H9 (cell line): Measurements from ENCODE around the gene OGA. TPM values are rescaled to one million over a fixed set of nuclear protein-coding genes. Genes with fewer than 3 reads are reported as not detected.

Source experiments
- DNase-seq: peaks from one replicate; pipeline ENCODE4 v3.0.0-alpha.2; 2017
- H2AFZ ChIP-seq: one replicate; pipeline ENCODE4 v1.6.1; 2013; ENCODE audit warnings: mild to moderate bottlenecking, low read length, control low read depth, moderate library complexity
- H2AK5ac ChIP-seq: 2 replicates; pipeline ENCODE4 v1.6.1; 2013; ENCODE audit warnings: low read length, control low read depth, mixed read lengths; ENCODE audit not compliant: insufficient read length
- H2BK120ac ChIP-seq: one replicate; pipeline ENCODE4 v1.6.1; 2013; ENCODE audit warnings: low read depth, mild to moderate bottlenecking, low read length, control low read depth, inconsistent platforms; ENCODE audit not compliant: poor library complexity, severe bottlenecking
- H2BK12ac ChIP-seq: 2 replicates; pipeline ENCODE4 v1.6.1; 2013; ENCODE audit warnings: low read length, control low read depth, mixed read lengths, low read depth; ENCODE audit not compliant: insufficient read length
- H2BK15ac ChIP-seq: 2 replicates; pipeline ENCODE4 v1.6.1; 2013; ENCODE audit warnings: low read depth, low read length, control low read depth
- H2BK20ac ChIP-seq: one replicate; pipeline ENCODE4 v1.6.1; 2013; ENCODE audit warnings: low read depth, mild to moderate bottlenecking, low read length, control low read depth, inconsistent platforms; ENCODE audit not compliant: poor library complexity, severe bottlenecking
- H2BK5ac ChIP-seq: 2 replicates; pipeline ENCODE4 v1.6.1; 2013; ENCODE audit warnings: low read length, control low read depth, mixed read lengths; ENCODE audit not compliant: insufficient read length
- H3K14ac ChIP-seq: 2 replicates; pipeline ENCODE4 v1.6.1; 2013; ENCODE audit warnings: low read length, control low read depth; ENCODE audit not compliant: insufficient read depth
- H3K18ac ChIP-seq: 2 replicates; pipeline ENCODE4 v1.6.1; 2013; ENCODE audit warnings: low read depth, mild to moderate bottlenecking, mixed read lengths, low read length, control low read depth; ENCODE audit not compliant: insufficient read length
- H3K23ac ChIP-seq: 2 replicates; pipeline ENCODE4 v1.6.1; 2013; ENCODE audit warnings: low read length, control low read depth, mixed read lengths, low read depth; ENCODE audit not compliant: insufficient read length
- H3K23me2 ChIP-seq: 2 replicates; pipeline ENCODE4 v1.6.1; 2013; ENCODE audit warnings: low read depth, mild to moderate bottlenecking, mixed read lengths, low read length, control low read depth; ENCODE audit not compliant: insufficient read length, poor library complexity, severe bottlenecking
- H3K27ac ChIP-seq: 2 replicates; pipeline ENCODE4 v1.5.1; 2013; ENCODE audit warnings: low read length, control low read depth, mixed read lengths, low read depth; ENCODE audit not compliant: insufficient read length
- H3K27me3 ChIP-seq: 2 replicates; pipeline ENCODE4 v1.6.1; 2013; ENCODE audit warnings: low read length, control low read depth, inconsistent platforms; ENCODE audit not compliant: insufficient read depth
- H3K4ac ChIP-seq: 2 replicates; pipeline ENCODE4 v1.6.1; 2013; ENCODE audit warnings: low read depth, mild to moderate bottlenecking, control low read depth, inconsistent platforms, low read length, moderate library complexity
- H3K4me1 ChIP-seq: 2 replicates; pipeline ENCODE4 v1.6.1; 2013; ENCODE audit warnings: low read length, control low read depth, inconsistent platforms; ENCODE audit not compliant: insufficient read depth
- H3K4me2 ChIP-seq: 2 replicates; pipeline ENCODE4 v1.6.1; 2013; ENCODE audit warnings: low read length, control low read depth, mixed read lengths; ENCODE audit not compliant: insufficient read length, insufficient read depth
- H3K56ac ChIP-seq: 2 replicates; pipeline ENCODE4 v1.6.1; 2013; ENCODE audit warnings: low read depth, mild to moderate bottlenecking, mixed read lengths, low read length, control low read depth; ENCODE audit not compliant: insufficient read length
- H3K79me1 ChIP-seq: 2 replicates; pipeline ENCODE4 v1.6.1; 2013; ENCODE audit warnings: low read depth, mild to moderate bottlenecking, moderate library complexity, low read length, control low read depth, inconsistent platforms; ENCODE audit not compliant: insufficient read depth, poor library complexity, severe bottlenecking
- H3K79me2 ChIP-seq: 2 replicates; pipeline ENCODE4 v1.6.1; 2013; ENCODE audit warnings: low read length, control low read depth, inconsistent platforms; ENCODE audit not compliant: insufficient read depth
- H3K9ac ChIP-seq: 2 replicates; pipeline ENCODE4 v1.6.1; 2013; ENCODE audit warnings: low read length, control low read depth, mixed read lengths; ENCODE audit not compliant: insufficient read length; ENCODE audit errors: extremely low read depth
- H3K9me3 ChIP-seq: one replicate; pipeline ENCODE4 v1.6.1; 2013; ENCODE audit warnings: low read depth, low read length, inconsistent platforms; ENCODE audit not compliant: control insufficient read depth
- H3T11ph ChIP-seq: one replicate; pipeline ENCODE4 v1.6.1; 2013; ENCODE audit warnings: mild to moderate bottlenecking, low read length, control low read depth, inconsistent platforms
- H4K20me1 ChIP-seq: one replicate; pipeline ENCODE4 v1.6.1; 2013; ENCODE audit not compliant: control insufficient read depth, insufficient read length, insufficient read depth
- H4K5ac ChIP-seq: 2 replicates; pipeline ENCODE4 v1.6.1; 2013; ENCODE audit warnings: low read depth, mild to moderate bottlenecking, mixed read lengths, low read length, control low read depth; ENCODE audit not compliant: insufficient read length
- H4K8ac ChIP-seq: replicated peaks from 2 replicates; pipeline ENCODE4 v1.6.1; 2013; ENCODE audit warnings: low read length, control low read depth, mixed read lengths, low read depth; ENCODE audit not compliant: insufficient read length
- H4K91ac ChIP-seq: 2 replicates; pipeline ENCODE4 v1.6.1; 2013; ENCODE audit warnings: low read depth, mild to moderate bottlenecking, moderate library complexity, mixed read lengths, low read length, control low read depth; ENCODE audit not compliant: insufficient read length
- H3K27ac Mint-ChIP-seq, 3 experiments: 2 replicates in 2 of 3; 3 replicates in 1 of 3; pipeline ENCODE4 v1.8.0; 2020 to 2021; ENCODE audit warnings: mixed read lengths in 3 of 3, mild to moderate bottlenecking in 1 of 3, moderate library complexity in 1 of 3
- H3K27me3 Mint-ChIP-seq: 2 replicates; pipeline ENCODE4 v1.8.0; 2021; ENCODE audit warnings: low read depth, mild to moderate bottlenecking, moderate library complexity, mixed read lengths
- H3K36me3 Mint-ChIP-seq, 3 experiments: 2 replicates in 2 of 3; 3 replicates in 1 of 3; pipeline ENCODE4 v1.8.0; 2020 to 2021; ENCODE audit warnings: low read depth in 3 of 3, mixed read lengths in 3 of 3; ENCODE audit not compliant: insufficient read depth in 1 of 3
- H3K4me1 Mint-ChIP-seq, 2 experiments: 2 replicates each; pipeline ENCODE4 v1.8.0; 2020; ENCODE audit warnings: mixed read lengths in 2 of 2
- H3K4me3 Mint-ChIP-seq, 2 experiments: 2 replicates in 1 of 2; 3 replicates in 1 of 2; pipeline ENCODE4 v1.8.0; 2020 to 2021; ENCODE audit warnings: mild to moderate bottlenecking in 2 of 2, mixed read lengths in 2 of 2, moderate library complexity in 1 of 2
- H3K9me3 Mint-ChIP-seq, 2 experiments: 2 replicates in 1 of 2; 3 replicates in 1 of 2; pipeline ENCODE4 v1.8.0; 2020; ENCODE audit warnings: mild to moderate bottlenecking in 2 of 2, mixed read lengths in 2 of 2, moderate library complexity in 1 of 2
- WGBS: extraction: QIAGEN DNeasy Blood & Tissue Kit; methylation state at CpG from one replicate; pipeline ENCODE4 v1.1.7; 2013; ENCODE audit warnings: missing lambda C conversion rate, low lambda C conversion rate, mixed read lengths; ENCODE audit not compliant: insufficient read length; ENCODE audit errors: extremely low coverage; 5-methylcytosine and 5-hydroxymethylcytosine counted together
- total RNA-seq: library from RNA; stranded (reverse); gene quantifications from 2 replicates; pipeline ENCODE4 v1.2.1, GENCODE V29; 2021
- TF ChIP-seq, protein P1 (sequence below): fragments of 200-600 bp; sonication (generic); conservative IDR thresholded peaks from 3 replicates; pipeline ENCODE4 v1.8.0; 2021; ENCODE audit warnings: antibody characterized with exemption, mild to moderate bottlenecking

Gene OGA
- total RNA-seq, 1 experiment from 2014 or later: 125 TPM

DNA sequence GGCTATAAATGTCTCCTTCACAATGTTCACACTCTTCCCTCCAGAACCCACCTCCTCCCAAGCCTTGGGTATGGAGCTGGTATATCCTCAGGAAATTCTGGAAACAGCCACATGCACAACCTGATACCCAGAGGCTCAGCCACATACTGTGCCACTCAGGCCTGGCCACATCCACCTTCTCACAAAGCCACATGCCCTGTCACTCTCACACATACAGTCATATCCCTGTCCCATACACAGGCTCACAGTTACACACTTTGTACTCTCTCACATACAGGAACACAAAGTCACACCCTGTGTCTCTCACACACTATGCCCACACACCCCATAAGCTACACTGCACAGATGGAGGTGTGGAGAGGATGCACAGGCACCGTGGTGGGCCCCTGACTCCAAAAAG, 15.2 kb upstream of the OGA start:
- Histone ChIP-seq H2BK15ac (no peak overlapping the region), H2BK120ac (no peak overlapping the region), H2AFZ (no peak overlapping the region), H4K5ac (no peak overlapping the region), H4K91ac (no peak overlapping the region), H2AK5ac (no peak overlapping the region), H3K27me3 (no peaks in the 10 kb centered on the region), H3K4me2 (no peak overlapping the region), H4K8ac (no peak overlapping the region), H3K79me2 (no peaks in the 10 kb centered on the region), H4K20me1 (peaks cover 3% of the 10 kb centered on the region), H3K23me2 (peaks cover 19% of the 10 kb centered on the region), H3K79me1 (no peaks in the 10 kb centered on the region), H3K4ac (no peak overlapping the region), H3K14ac (no peak overlapping the region), H2BK5ac (no peak overlapping the region), H2BK12ac (no peak overlapping the region), H3K27ac (no peak overlapping the region), H3K4me1 (peaks cover 6% of the 10 kb centered on the region; the same call in 1 of the 2 replicates), H3T11ph (no peak overlapping the region), H3K23ac (no peak overlapping the region), H3K9ac (no peak overlapping the region), H3K56ac (no peak overlapping the region), H3K9me3 (no peaks in the 10 kb centered on the region), H3K18ac (no peak overlapping the region), H2BK20ac (no peak overlapping the region)
- H3K27ac Mint-ChIP-seq: no peak overlapping the region
- no peak overlapping the region; a peak in 1 of 5 replicates for H3K4me3 Mint-ChIP-seq
- H3K9me3 Mint-ChIP-seq: no peaks in the 10 kb centered on the region
- peaks cover 18 to 36% of the 10 kb centered on the region in 2 experiments for H3K4me1 Mint-ChIP-seq
- no peak for DNase-seq
- no CpG with 5 or more reads among the region's 1 CpG for WGBS
- peaks cover 0 to 3% (median 0%) of the 10 kb centered on the region in 3 experiments; a peak in 1 of 7 replicates for H3K36me3 Mint-ChIP-seq
- TF ChIP-seq, protein P1, sequence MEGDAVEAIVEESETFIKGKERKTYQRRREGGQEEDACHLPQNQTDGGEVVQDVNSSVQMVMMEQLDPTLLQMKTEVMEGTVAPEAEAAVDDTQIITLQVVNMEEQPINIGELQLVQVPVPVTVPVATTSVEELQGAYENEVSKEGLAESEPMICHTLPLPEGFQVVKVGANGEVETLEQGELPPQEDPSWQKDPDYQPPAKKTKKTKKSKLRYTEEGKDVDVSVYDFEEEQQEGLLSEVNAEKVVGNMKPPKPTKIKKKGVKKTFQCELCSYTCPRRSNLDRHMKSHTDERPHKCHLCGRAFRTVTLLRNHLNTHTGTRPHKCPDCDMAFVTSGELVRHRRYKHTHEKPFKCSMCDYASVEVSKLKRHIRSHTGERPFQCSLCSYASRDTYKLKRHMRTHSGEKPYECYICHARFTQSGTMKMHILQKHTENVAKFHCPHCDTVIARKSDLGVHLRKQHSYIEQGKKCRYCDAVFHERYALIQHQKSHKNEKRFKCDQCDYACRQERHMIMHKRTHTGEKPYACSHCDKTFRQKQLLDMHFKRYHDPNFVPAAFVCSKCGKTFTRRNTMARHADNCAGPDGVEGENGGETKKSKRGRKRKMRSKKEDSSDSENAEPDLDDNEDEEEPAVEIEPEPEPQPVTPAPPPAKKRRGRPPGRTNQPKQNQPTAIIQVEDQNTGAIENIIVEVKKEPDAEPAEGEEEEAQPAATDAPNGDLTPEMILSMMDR: no peak
- H3K27me3 Mint-ChIP-seq: peaks cover 9% of the 10 kb centered on the region
